Measurements from ENCODE around the gene ARHGAP24.

GRCh38 chr4:85500110-85500867 is 25.3 kb downstream of the ARHGAP24 start:
- no peak for TF ChIP-seq SIN3A (IDR thresholded peaks at IDR 0.05; ENCODE audit: borderline replicate concordance, insufficient read depth, low read length)
- TF ChIP-seq TAF1 (IDR thresholded peaks at IDR 0.05; ENCODE audit: borderline replicate concordance, insufficient read depth, low read length): no peak
- TF ChIP-seq POLR2AphosphoS5 (IDR thresholded peaks at IDR 0.05; ENCODE audit: low read depth, low read length): no peak
- TF ChIP-seq REST (IDR thresholded peaks at IDR 0.05; ENCODE audit: insufficient read depth in 1 of 2, low read depth in 2 of 2, low read length in 2 of 2): no peak
- no peak for TF ChIP-seq FOXP2 (optimal IDR thresholded peaks at IDR 0.05; ENCODE audit: borderline replicate concordance, extremely low read depth, extremely low read length, insufficient read depth)
